ENCODE measurements around the gene ZNF655.
"Not testable (repeated sequence)": the region's sequence is repeated elsewhere in the genome, so short reads cannot be mapped to it uniquely, and the experiment has no call there.

ZNF655 gene, protein sequence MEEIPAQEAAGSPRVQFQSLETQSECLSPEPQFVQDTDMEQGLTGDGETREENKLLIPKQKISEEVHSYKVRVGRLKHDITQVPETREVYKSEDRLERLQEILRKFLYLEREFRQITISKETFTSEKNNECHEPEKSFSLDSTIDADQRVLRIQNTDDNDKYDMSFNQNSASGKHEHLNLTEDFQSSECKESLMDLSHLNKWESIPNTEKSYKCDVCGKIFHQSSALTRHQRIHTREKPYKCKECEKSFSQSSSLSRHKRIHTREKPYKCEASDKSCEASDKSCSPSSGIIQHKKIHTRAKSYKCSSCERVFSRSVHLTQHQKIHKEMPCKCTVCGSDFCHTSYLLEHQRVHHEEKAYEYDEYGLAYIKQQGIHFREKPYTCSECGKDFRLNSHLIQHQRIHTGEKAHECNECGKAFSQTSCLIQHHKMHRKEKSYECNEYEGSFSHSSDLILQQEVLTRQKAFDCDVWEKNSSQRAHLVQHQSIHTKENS

DNA sequence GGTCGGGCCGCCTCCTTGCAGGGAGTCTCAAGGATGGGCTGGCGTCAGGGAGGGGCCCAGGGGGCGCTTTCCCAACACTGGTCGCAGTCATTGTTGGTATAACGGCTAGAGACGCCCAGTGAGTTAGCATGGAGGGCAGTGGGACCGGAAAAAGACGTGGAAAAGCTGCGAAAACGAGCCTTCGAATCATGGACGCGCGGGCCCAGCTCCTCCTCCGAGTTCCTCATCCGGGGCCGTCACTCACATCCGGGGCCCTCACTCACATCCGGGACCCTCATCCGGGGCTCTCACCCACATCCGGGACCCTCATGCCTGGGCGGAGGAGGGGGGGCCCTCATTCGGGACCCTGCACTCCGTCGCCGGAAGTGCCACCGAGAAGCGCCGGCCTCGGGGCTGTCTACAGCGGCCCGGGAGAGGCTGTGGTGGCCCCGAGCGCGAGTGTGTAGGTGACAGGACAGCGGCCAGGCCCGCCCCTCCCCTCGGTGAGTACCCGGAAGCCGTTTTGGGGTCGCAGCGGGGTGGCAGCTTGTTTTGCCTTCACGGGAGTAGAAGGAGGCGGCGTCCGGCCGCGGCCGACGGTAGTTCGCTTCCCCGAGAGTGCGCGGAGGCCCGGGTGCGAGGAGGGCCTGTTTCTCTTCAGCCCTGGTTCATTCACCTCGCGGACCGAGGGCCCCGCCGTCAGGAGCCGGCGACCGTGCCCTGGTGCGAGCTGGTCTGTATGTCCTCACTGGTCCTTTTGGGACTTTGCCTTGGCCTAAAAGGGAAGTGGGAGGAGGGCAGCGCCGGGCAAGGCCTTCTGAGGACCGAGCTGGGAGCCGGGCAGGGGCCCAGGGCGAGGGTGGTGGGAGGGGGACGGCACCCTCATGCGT, at the start of gene ZNF655:
ZNF655 (plus strand) TSS at position 337 of the 869 bp plus-strand sequence. CDS start 1,918 bp downstream, outside the sequence.
- DNase-seq, result peak; percentile 98
- in situ Hi-C loops (cut with HindIII; ENCODE audit: low pct_ligation_motif_present, low pct_unique_long_range_greater_than_20kb, low sequenced_read_pairs), result no loop called here

DNA sequence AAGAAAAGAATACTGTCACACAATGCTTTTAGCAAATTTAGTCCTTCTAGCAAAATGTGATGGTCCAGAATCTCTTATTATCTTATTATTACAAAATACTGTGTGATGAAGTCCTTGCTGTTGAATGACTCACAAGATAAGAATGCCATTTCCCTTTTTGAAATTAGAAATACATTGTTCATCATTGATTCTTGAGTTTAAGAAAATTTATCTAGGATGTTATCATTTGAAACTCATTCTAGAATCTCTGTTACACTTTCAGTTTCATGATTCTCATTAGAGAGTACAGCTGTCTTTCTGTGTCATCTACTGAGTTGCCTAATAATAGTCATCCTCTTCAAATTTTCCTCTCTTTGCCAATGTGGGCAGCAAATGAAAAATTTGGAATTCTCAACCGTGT, 44.4 kb upstream of the ZNF655 start:
- in situ Hi-C loops (cut with HindIII; ENCODE audit: low pct_ligation_motif_present, low pct_unique_long_range_greater_than_20kb, low sequenced_read_pairs), result no loop called here
- DNase-seq, result no peak

DNA sequence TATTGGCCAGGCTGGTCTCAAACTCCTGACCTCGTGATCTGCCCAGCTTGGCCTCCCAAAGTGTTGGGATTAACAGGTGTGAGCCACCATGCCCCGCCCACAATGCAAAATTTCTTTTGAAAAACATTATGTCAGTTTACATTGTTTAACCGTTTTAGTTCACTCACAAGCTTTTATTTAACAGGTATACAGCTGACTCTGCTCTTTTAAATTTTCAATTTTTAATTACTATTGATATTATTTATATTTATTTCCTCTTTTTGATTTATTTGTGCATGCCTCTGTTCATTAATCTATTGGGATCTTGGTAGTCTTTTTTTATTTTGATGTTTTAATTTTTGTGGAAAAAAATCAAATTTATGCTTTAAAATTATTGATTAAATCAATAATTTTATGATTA, 37.0 kb upstream of the ZNF655 start:
- in situ Hi-C loops (cut with HindIII; ENCODE audit: low pct_ligation_motif_present, low pct_unique_long_range_greater_than_20kb, low sequenced_read_pairs), result no loop called here
- DNase-seq, result no peak

DNA sequence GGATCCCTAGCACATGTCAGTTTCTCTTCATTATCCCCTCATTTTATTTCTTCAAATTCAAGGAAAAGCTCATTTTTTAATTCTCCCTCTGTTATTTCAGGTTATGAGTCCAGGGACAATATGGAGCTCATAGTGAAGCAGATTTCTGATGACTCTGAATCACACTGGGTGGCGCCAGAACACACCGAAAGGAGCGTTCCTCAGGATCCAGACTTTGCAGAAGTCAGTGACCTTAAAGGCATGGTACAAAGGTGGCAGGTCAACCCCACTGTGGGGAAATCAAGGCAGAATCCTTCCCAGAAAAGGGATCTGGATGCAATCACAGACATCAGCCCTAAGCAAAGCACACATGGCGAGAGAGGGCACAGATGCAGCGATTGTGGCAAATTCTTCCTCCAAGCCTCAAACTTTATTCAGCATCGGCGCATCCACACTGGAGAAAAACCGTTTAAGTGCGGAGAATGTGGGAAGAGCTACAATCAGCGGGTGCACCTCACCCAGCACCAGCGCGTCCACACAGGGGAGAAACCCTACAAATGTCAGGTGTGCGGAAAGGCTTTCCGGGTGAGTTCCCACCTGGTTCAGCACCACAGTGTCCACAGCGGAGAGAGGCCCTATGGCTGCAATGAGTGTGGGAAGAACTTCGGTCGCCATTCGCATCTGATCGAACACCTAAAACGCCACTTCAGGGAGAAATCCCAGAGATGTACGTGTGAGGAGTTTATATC, 32.6 kb upstream of the ZNF655 start:
- in situ Hi-C loops (cut with HindIII; ENCODE audit: low pct_ligation_motif_present, low pct_unique_long_range_greater_than_20kb, low sequenced_read_pairs), result no loop called here

DNA sequence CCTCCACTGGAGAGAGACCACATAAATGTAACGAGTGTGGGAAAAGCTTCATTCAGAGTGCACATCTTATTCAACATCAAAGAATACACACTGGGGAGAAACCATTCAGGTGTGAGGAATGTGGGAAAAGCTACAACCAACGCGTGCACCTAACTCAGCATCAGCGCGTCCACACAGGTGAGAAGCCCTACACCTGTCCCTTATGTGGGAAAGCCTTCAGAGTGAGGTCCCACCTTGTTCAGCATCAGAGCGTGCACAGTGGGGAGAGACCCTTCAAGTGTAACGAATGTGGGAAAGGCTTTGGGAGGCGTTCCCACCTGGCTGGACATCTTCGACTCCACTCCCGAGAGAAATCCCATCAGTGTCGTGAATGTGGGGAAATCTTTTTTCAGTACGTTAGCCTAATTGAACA, 27.1 kb upstream of the ZNF655 start:
- in situ Hi-C loops (cut with HindIII; ENCODE audit: low pct_ligation_motif_present, low pct_unique_long_range_greater_than_20kb, low sequenced_read_pairs), result no loop called here
- DNase-seq, result peak; percentile 42

More for the DNA sequence above, 32.6 kb upstream of the ZNF655 start:
- peak; percentile 32 for DNase-seq

DNA sequence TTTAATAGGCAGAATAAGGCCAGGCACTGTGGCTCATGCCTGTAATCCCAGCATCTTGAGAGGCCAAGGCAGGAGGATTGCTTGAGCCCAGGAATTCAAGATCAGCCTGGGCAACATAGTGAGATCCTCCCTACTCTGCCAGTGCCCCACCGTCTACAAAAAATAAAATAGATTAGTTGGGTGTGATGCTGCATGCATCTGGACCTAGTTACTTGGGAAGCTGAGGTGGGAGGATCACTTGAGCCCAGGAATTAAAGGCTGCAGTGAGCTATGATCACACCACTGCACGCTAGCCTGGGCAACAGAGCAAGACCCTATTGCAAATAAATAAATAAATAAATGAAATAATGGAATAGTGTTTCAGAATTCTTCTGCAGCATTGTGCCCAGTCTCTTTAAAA, 22.8 kb upstream of the ZNF655 start:
- in situ Hi-C loops (cut with HindIII; ENCODE audit: low pct_ligation_motif_present, low pct_unique_long_range_greater_than_20kb, low sequenced_read_pairs), result no loop called here
- DNase-seq, result no peak

DNA sequence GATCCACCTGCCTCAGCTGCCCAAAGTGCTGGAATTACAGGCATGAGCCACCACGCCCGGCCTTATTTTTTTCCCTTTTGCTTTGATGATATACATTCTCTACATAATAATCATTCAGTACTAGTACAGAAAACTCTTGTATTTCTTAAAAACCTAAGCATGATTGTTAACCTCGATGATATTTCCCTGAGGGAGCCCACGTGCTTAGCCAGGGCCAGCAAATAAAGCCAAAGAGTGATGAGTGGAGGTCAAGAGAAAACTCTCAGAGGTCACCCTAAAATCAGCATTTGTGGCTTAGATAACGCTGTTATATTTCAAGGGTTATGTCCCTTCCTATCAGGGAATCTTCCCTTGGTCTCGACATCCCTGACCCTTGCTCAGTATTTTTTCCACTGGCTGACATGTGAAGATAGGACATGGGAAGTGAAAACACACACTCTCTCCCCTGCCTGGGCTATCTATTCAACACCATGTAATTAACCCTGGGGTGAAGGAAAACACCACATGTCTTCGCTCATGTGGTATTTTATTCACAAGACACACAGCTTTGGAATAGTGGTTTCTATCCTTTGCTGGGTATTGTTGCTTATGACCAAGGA, 19.1 kb upstream of the ZNF655 start:
- in situ Hi-C loops (cut with HindIII; ENCODE audit: low pct_ligation_motif_present, low pct_unique_long_range_greater_than_20kb, low sequenced_read_pairs), result no loop called here
- no peak for DNase-seq

DNA sequence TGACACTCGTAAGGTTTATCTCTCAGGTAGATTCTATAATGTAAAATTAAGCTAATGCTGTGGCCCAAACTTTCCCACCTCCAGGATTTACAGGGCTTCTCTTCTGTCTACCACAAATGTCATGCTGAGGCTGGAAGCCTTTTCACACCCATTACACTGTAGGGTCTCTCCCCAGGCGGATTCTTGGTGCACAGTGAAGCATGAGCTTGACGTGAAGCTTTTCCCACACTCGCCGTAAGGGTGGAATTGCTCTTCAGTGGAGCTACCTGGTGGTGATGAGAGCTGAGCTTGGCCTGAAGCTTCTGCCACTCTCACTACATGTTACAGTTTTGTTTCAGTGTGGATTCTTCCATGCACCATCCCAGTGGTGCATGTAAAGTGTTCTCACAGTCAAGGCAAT, 17.9 kb upstream of the ZNF655 start:
- no peak for DNase-seq
- in situ Hi-C loops (cut with HindIII; ENCODE audit: low pct_ligation_motif_present, low pct_unique_long_range_greater_than_20kb, low sequenced_read_pairs), result no loop called here

DNA sequence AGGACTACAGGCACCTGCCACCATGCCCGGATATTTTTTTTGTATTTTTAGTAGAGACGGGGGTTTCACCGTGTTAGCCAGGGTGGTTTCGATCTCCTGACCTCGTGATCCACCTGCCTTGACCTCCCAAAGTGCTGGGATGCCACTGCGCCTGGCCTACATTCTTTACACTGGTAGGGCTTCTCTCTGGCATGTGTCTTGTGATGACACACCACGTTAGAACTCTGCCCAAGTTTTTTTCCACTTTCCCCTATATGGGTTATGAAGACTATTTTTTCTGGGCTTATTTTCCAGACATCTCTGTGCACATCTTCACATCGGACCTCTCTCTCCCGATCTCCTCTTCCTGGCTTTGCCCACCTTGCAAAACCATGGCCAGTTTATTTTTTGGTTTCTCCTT, 17.2 kb upstream of the ZNF655 start:
- in situ Hi-C loops (cut with HindIII; ENCODE audit: low pct_ligation_motif_present, low pct_unique_long_range_greater_than_20kb, low sequenced_read_pairs), result no loop called here
- DNase-seq, result no peak

DNA sequence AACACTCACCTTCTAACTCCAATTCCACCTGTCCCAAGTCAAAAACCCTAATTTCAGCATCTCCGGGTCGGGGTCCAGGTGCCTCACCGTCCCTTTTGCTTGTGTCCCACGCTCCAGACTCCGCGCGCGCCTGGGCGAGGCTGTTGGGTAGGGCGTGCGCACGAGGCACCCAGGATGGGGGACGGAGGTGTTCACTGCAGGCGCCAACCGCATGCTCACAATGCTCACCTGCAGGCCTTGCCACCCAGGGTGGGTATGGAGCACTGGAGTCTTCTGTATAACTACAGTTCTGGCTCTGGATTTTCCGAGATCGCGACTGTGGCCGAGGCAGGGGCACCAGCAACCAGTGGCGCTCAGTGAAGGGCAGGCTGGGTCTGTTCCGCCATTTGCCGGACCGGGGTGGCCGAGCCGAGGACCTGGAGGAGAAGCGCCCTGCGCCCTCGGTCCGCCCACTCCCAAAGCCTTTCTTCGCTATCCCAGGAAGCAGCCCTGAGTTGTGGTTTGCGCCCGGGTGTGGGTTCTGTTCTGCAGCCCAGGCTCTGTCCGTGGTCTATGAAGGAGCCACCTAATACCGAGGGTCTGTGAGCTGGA, 15.3 kb upstream of the ZNF655 start:
- no peak for DNase-seq
- in situ Hi-C loops (cut with HindIII; ENCODE audit: low pct_ligation_motif_present, low pct_unique_long_range_greater_than_20kb, low sequenced_read_pairs), result no loop called here

DNA sequence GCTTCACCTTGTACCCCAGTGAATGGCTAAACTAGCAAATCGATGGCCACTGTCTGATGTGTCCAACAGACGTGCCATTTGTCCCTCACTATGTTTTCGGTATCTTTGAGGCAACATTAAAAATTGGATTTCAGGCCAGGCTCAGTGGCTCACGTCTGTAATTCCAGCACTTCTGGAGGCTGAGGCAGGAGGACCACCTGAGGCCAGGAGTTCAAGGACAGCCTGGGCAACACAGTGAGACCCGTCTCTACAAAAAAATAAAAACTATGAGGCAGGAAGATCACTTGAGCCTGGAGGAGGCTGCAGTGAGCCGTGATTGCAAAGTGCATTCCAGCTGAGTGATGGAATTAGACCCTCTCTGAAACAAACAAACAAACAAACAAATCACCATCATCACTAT, 14.5 kb upstream of the ZNF655 start:
- DNase-seq, result no peak
- in situ Hi-C loops (cut with HindIII; ENCODE audit: low pct_ligation_motif_present, low pct_unique_long_range_greater_than_20kb, low sequenced_read_pairs), result no loop called here

DNA sequence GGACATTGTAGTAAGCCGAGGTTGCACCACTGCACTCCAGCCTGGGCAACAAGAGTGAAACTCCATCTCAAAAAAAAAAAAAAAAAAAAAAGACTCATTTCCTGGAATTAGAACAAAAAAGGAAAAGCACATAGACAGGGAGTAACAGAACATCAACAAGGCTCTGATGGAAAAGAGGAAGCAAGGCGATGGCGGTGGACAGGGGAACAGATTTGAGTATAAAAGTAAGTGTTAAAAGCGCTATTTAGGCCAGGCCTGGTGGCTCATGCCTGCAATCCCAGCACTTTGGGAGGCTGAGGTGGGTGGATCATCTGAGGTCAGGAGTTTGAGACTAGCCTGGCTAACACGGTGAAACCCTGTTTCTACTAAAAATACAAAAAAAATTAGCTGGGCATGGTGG, 13.1 kb upstream of the ZNF655 start:
- in situ Hi-C loops (cut with HindIII; ENCODE audit: low pct_ligation_motif_present, low pct_unique_long_range_greater_than_20kb, low sequenced_read_pairs), result not testable (repeated sequence)

DNA sequence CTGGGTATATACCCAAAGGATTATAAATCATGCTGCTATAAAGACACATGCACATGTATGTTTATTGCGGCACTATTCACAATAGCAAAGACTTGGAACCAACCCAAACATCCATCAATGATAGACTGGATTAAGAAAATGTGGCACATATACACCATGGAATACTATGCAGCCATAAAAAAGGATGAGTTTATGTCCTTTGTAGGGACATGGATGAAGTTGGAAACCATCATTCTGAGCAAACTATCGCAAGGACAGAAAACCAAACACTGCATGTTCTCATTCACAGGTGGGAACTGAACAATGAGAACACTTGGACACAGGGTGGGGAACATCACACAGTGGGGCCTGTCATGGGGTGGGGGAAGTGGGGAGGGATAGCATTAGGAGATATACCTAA, 8.9 kb upstream of the ZNF655 start:
- DNase-seq; in situ Hi-C loops (cut with HindIII; ENCODE audit: low pct_ligation_motif_present, low pct_unique_long_range_greater_than_20kb, low sequenced_read_pairs): not testable (repeated sequence)

More for the DNA sequence above, 13.1 kb upstream of the ZNF655 start:
- DNase-seq, result not testable (repeated sequence)

DNA sequence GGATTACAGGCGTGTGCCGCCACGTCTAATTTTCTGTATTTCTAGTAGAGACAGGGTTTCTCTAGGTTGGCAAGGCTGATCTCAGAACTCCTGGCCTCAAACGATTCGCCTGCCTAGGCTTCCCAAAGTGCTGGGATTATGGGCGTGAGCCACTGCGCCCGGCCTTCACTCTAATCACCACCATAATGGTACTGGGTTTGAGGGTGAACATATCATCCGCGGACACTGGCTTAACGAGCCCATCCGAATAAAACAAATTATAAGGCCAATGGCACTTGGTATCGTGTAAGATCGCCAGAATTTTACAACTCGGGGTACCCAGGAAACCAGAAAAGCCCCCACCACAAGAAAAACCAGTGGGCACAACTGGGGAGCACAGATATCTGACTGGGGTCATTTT, 7.1 kb upstream of the ZNF655 start:
- in situ Hi-C loops (cut with HindIII; ENCODE audit: low pct_ligation_motif_present, low pct_unique_long_range_greater_than_20kb, low sequenced_read_pairs), result no loop called here
- no peak for DNase-seq

DNA sequence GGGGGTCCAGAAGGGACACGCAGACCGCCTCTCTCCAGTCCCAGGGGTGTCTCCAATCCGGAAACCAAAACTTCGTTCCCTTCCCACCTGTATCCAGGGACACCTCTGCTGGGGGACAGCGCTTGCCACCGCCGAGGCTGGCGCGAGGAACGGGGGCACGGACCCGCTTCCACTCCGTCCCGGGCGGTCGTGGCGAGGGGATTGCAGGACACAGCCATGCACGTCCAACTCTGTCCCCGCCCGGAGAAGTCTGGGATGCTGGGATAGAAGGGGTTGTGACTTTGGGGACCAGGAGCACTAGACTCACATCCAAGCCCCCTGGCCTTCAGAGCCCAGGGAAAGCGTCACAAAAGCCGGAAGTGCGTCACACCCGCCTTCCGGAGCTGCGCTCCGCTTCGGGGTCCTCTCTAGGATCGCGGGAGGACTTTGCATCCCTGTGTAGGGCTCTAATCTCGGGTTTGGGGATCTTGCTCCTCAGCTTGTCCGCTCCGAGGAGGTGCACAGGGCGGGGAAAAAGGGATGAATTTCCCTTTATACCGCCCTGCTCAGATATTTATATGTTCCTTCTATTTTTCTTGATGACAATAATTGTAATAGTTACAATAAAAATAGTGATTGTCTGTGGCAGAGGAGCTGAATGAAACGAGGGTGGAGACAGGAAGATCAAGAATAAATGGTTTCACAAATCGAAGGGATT, 6.5 kb upstream of the ZNF655 start, which contains the start of gene FAM200A:
FAM200A (minus strand) TSS at position 348 of the 697 bp plus-strand sequence. CDS start 3,707 bp downstream, outside the sequence.
- peak; percentile 94 for DNase-seq

DNA sequence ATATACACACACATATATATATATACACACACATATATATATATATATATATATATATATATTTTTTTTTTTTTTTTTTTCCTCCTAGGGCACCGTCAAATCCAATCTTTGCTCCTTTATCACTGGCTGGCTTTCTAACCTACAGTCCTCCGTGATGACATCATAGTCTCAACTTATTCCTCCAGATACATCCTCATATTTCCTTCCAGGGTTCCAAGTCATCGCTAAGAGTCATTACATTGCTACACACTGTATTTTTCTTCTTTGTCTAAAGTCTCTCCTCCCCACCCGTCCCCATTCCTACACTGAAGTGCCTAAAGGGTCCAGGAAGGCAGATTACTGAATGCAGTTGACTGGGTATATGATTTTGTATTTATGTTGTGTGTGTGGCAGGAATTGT, 5.4 kb upstream of the ZNF655 start:
- in situ Hi-C loops (cut with HindIII; ENCODE audit: low pct_ligation_motif_present, low pct_unique_long_range_greater_than_20kb, low sequenced_read_pairs), result no loop called here
- DNase-seq, result no peak

More for the DNA sequence above, 6.5 kb upstream of the ZNF655 start, which contains the start of gene FAM200A:
- in situ Hi-C loops (cut with HindIII; ENCODE audit: low pct_ligation_motif_present, low pct_unique_long_range_greater_than_20kb, low sequenced_read_pairs), result no loop called here

DNA sequence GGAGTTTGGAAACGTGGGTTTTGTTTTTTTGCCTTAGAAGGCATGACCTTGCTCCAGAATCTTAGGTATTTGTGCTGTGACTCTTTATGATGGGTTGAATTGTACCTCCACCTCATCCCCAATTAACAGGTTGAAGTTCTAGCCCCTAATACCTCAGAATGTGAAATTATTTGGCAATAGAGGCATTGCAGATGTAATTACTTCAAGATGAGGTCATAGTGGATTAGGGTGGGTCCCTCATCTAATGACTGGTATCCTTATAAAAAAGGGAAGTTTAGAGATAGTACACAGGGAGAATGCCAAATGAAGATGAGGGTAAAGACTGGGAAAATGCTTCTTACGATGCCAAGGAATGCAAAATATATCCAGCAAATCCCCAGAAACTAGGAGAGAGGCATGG, 3.5 kb upstream of the ZNF655 start:
- in situ Hi-C loops (cut with HindIII; ENCODE audit: low pct_ligation_motif_present, low pct_unique_long_range_greater_than_20kb, low sequenced_read_pairs), result no loop called here
- no peak for DNase-seq
